IMR-90 (cell line): Measurements from ENCODE around the gene C10orf90.

ENCODE experiments used
- BHLHE40 ChIP-seq: fragments of 150-350 bp; IDR thresholded peaks from 2 replicates; pipeline ENCODE4 v1.6.1; 2016; ENCODE audit warnings: mild to moderate bottlenecking, low read depth, low read length
- CEBPB ChIP-seq: IDR thresholded peaks from 2 replicates; pipeline ENCODE4 v1.6.1; 2012; ENCODE audit warnings: low read depth, low read length, improper control_type of control experiment
- CTCF ChIP-seq: conservative IDR thresholded peaks from 2 replicates; pipeline ENCODE4 v1.5.1; 2012; ENCODE audit warnings: mild to moderate bottlenecking, low read depth, low read length, improper control_type of control experiment
- MAFK ChIP-seq: IDR thresholded peaks from 2 replicates; pipeline ENCODE4 v1.6.1; 2012; ENCODE audit warnings: low read depth, low read length, improper control_type of control experiment
- NFE2L2 ChIP-seq: fragments of 150-350 bp; IDR thresholded peaks from 2 replicates; pipeline ENCODE4 v1.6.1; 2016; ENCODE audit warnings: low read depth, mild to moderate bottlenecking, low read length
- POLR2A ChIP-seq: IDR thresholded peaks from 2 replicates; pipeline ENCODE4 v1.6.1; 2012; ENCODE audit warnings: mild to moderate bottlenecking, low read depth, low read length
- RFX5 ChIP-seq: IDR thresholded peaks from 2 replicates; pipeline ENCODE4 v1.8.0; 2012; ENCODE audit warnings: low read depth, mild to moderate bottlenecking, low read length, moderate library complexity
- SMC3 ChIP-seq: fragments of 150-350 bp; IDR thresholded peaks from 2 replicates; pipeline ENCODE4 v1.6.1; 2016; ENCODE audit warnings: low read depth, mild to moderate bottlenecking, antibody characterized with exemption, low read length, moderate library complexity

DNA sequence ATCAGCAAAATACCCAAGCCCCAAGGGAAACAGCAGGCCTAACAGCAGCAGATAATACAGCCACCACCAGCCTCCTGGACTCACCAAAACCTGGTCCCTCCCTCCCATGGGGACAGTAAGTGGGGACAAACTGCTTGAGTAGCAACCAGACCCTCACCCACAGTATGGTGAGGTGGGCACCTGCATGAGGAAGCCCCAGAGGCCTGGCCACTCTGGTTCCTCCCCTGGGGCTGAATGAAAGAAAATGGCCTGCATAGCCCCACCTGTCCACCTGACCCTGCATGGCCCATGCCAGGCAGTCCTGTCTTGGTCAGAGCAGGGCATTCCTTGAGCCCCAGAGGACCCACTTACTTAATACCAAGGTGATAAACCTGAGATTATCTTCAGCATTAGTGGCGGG lies 13.0 kb upstream of the C10orf90 start:
- TF ChIP-seq CTCF (no peak), MAFK (no peak), POLR2A (no peak), CEBPB (no peak), BHLHE40 (no peak), NFE2L2 (no peak), SMC3 (no peak), RFX5 (no peak)
